Smooth muscle cell (in vitro differentiated cells): Measurements from ENCODE around the gene TARS1. TPM values are rescaled to one million over a fixed set of nuclear protein-coding genes. Genes with fewer than 3 reads are reported as not detected.

Experiments used
- DNase-seq: peaks from one replicate; lab custom pipeline; 2025; ENCODE audit not compliant: unreplicated experiment; lab: John Stamatoyannopoulos, UW
- H2AFZ ChIP-seq: fragments of 200-600 bp; sonication (generic); 2 replicates; pipeline ENCODE4 v1.6.0; 2016; ENCODE audit warnings: antibody characterized with exemption, low read depth, mild to moderate bottlenecking
- H3F3A ChIP-seq: fragments of 200-600 bp; sonication (generic); 2 replicates; pipeline ENCODE4 v1.6.0; 2017; ENCODE audit warnings: antibody characterized with exemption, low read depth
- H3K27ac ChIP-seq: fragments of 200-600 bp; sonication (generic); 2 replicates; pipeline ENCODE4 v1.5.1; 2016; ENCODE audit warnings: low read depth, mild to moderate bottlenecking
- H3K27me3 ChIP-seq: fragments of 200-600 bp; sonication (generic); 2 replicates; pipeline ENCODE4 v1.6.1; 2016; ENCODE audit warnings: low read depth, mild to moderate bottlenecking
- H3K36me3 ChIP-seq: fragments of 200-600 bp; sonication (generic); 2 replicates; pipeline ENCODE4 v1.5.1; 2016; ENCODE audit warnings: low read depth
- H3K4me1 ChIP-seq: fragments of 200-600 bp; sonication (generic); 2 replicates; pipeline ENCODE4 v1.5.1; 2016; ENCODE audit warnings: low read depth
- H3K4me2 ChIP-seq: fragments of 200-600 bp; sonication (generic); 2 replicates; pipeline ENCODE4 v1.6.0; 2016; ENCODE audit warnings: mild to moderate bottlenecking
- H3K4me3 ChIP-seq: fragments of 200-600 bp; sonication (generic); 2 replicates; pipeline ENCODE4 v1.5.1; 2016; ENCODE audit warnings: mild to moderate bottlenecking
- H3K79me2 ChIP-seq: fragments of 200-600 bp; sonication (generic); 2 replicates; pipeline ENCODE4 v1.6.0; 2016; ENCODE audit warnings: low read depth, mild to moderate bottlenecking
- H3K9ac ChIP-seq: fragments of 200-600 bp; sonication (generic); 2 replicates; pipeline ENCODE4 v1.6.0; 2016; ENCODE audit warnings: low read depth
- H3K9me3 ChIP-seq: fragments of 200-600 bp; sonication (generic); replicated peaks from 2 replicates; pipeline ENCODE4 v1.5.1; 2016; ENCODE audit warnings: low read depth
- H4K20me1 ChIP-seq: fragments of 200-600 bp; sonication (generic); 2 replicates; pipeline ENCODE4 v1.6.0; 2016; ENCODE audit warnings: low read depth
- CTCF ChIP-seq: fragments of 200-600 bp; sonication (generic); IDR thresholded peaks from 2 replicates; pipeline ENCODE4 v1.5.1; 2017; ENCODE audit warnings: borderline replicate concordance, mild to moderate bottlenecking, antibody characterized with exemption; ENCODE audit not compliant: insufficient read depth, poor library complexity, severe bottlenecking
- WGBS: methylation state at CpG from one replicate; pipeline ENCODE4 v1.1.7; 2016; ENCODE audit warnings: low lambda C conversion rate; 5-methylcytosine and 5-hydroxymethylcytosine counted together
- polyA plus RNA-seq: library from polyadenylated mRNA; unstranded; fragments of >200 nt; fragmentation: Nextera tagmentation; extraction: Ambion mirVana; gene quantifications from 2 replicates; pipeline ENCODE4 v1.2.1, GENCODE V29; 2016
- total RNA-seq: library from RNA; depleted of rRNA; stranded (reverse); fragments of >200 nt; gene quantifications from 2 replicates; pipeline ENCODE4 v1.2.3, GENCODE V29; 2014

The TARS1 gene
- total and polyA plus RNA-seq, 2 experiments from 2014 or later: 120 to 217 TPM

- Histone ChIP-seq H3K27ac (no peak overlapping the region), H3K4me3 (no peak overlapping the region), H3K36me3 (no peaks in the 10 kb centered on the region), H3K79me2 (no peaks in the 10 kb centered on the region), H3K4me2 (no peak overlapping the region), H3K4me1 (no peaks in the 10 kb centered on the region), H4K20me1 (no peaks in the 10 kb centered on the region), H3K9ac (no peak overlapping the region), H3F3A (no peaks in the 10 kb centered on the region), H2AFZ (no peak overlapping the region), H3K9me3 (no peaks in the 10 kb centered on the region), H3K27me3 (no peaks in the 10 kb centered on the region)
- DNase-seq: no peak
- 72% methylated on average over 2 of the region's 2 CpGs for WGBS
- TF ChIP-seq CTCF: no peak
Observed at GRCh38 chr5:33425314-33425713, 15.5 kb upstream of the TARS1 start.

- Histone ChIP-seq H3K4me2 (no peak overlapping the region), H3K27me3 (no peaks in the 10 kb centered on the region), H3K9ac (no peak overlapping the region), H3K79me2 (no peaks in the 10 kb centered on the region), H2AFZ (no peak overlapping the region), H4K20me1 (no peaks in the 10 kb centered on the region), H3K4me1 (no peaks in the 10 kb centered on the region), H3K9me3 (no peaks in the 10 kb centered on the region), H3F3A (no peaks in the 10 kb centered on the region), H3K4me3 (no peak overlapping the region), H3K36me3 (no peaks in the 10 kb centered on the region), H3K27ac (no peak overlapping the region)
- WGBS: 72% methylated on average over 1 of the region's 1 CpG
- no peak for DNase-seq
- no peak for TF ChIP-seq CTCF
Observed at GRCh38 chr5:33430983-33431382, 9.8 kb upstream of the TARS1 start.

- Histone ChIP-seq H3K27ac (no peak overlapping the region), H2AFZ (no peak overlapping the region), H3K4me3 (no peak overlapping the region), H3K36me3 (no peaks in the 10 kb centered on the region), H3K9ac (no peak overlapping the region), H3F3A (no peaks in the 10 kb centered on the region), H3K9me3 (no peaks in the 10 kb centered on the region), H4K20me1 (no peaks in the 10 kb centered on the region), H3K4me1 (no peaks in the 10 kb centered on the region), H3K27me3 (no peaks in the 10 kb centered on the region), H3K79me2 (no peaks in the 10 kb centered on the region), H3K4me2 (no peak overlapping the region)
- no peak for TF ChIP-seq CTCF
- no peak for DNase-seq
- 94% methylated on average over 1 of the region's 1 CpG for WGBS
Observed at GRCh38 chr5:33432656-33433055, 8.1 kb upstream of the TARS1 start.
